IMR-90 (cell line): ENCODE data around the gene HMGCL. TPM values are rescaled to one million over a fixed set of nuclear protein-coding genes. Genes with fewer than 3 reads are reported as not detected.

Experiments used
- ATAC-seq: fragments of 200-7000 bp; cut with Tn5 transposase; 2 replicates; pipeline ENCODE4 v1.9.1; 2020; ENCODE audit warnings: low read depth, mild to moderate bottlenecking, moderate library complexity
- BruUV-seq: library from RNA; stranded (reverse); fragments of 400-500 nt; replicated peaks from 2 replicates; lab custom pipeline; 2021; lab: Mats Ljungman, UMichigan
- CTCF ChIA-PET: fragments of 300-600 bp; formaldehyde crosslinking; extraction: SDS; loops from one replicate; lab custom pipeline; 2021; ENCODE audit warnings: antibody characterized with exemption; lab: Yijun Ruan, JAX
- POLR2A ChIA-PET: fragments of 300-600 bp; sonication (Branson Sonifier 250); formaldehyde crosslinking; loops from one replicate; lab custom pipeline; 2022; ENCODE audit warnings: antibody characterized with exemption; ENCODE audit not compliant: unreplicated experiment; lab: Charles Lee
- DNase-seq: peaks from one replicate; pipeline ENCODE4 v3.0.0; 2013
- H2AFZ ChIP-seq: replicated peaks from 2 replicates; pipeline ENCODE3; 2013; ENCODE audit warnings: low read length, mild to moderate bottlenecking; ENCODE audit not compliant: poor library complexity
- H2AK5ac ChIP-seq: 2 replicates; pipeline ENCODE4 v1.6.1; 2013; ENCODE audit warnings: low read depth, low read length, inconsistent platforms
- H2AK9ac ChIP-seq: replicated peaks from 2 replicates; pipeline ENCODE3; 2013; ENCODE audit warnings: mild to moderate bottlenecking, low read depth, low read length, moderate library complexity; ENCODE audit not compliant: poor library complexity
- H2BK120ac ChIP-seq: 2 replicates; pipeline ENCODE4 v1.6.1; 2013; ENCODE audit warnings: low read depth, low read length, inconsistent platforms
- H2BK15ac ChIP-seq: 3 replicates; pipeline ENCODE4 v1.6.1; 2013; ENCODE audit warnings: low read depth, low read length, inconsistent platforms
- H2BK20ac ChIP-seq: 2 replicates; pipeline ENCODE4 v1.6.1; 2013; ENCODE audit warnings: low read depth, mild to moderate bottlenecking, inconsistent platforms, low read length, moderate library complexity
- H2BK5ac ChIP-seq: 2 replicates; pipeline ENCODE4 v1.6.1; 2013; ENCODE audit warnings: mild to moderate bottlenecking, low read depth, low read length, inconsistent platforms; ENCODE audit not compliant: poor library complexity, severe bottlenecking
- H3K14ac ChIP-seq: replicated peaks from 2 replicates; pipeline ENCODE4 v1.6.1; 2013; ENCODE audit warnings: low read depth, low read length, inconsistent platforms
- H3K18ac ChIP-seq: 2 replicates; pipeline ENCODE4 v1.6.1; 2013; ENCODE audit warnings: low read depth, low read length, control low read depth
- H3K23ac ChIP-seq: 2 replicates; pipeline ENCODE4 v1.6.1; 2013; ENCODE audit warnings: low read depth, low read length, inconsistent platforms
- H3K27ac ChIP-seq: 2 replicates; pipeline ENCODE4 v1.5.1; 2013; ENCODE audit warnings: mild to moderate bottlenecking, control low read depth, low read length; ENCODE audit not compliant: insufficient read depth
- H3K27me3 ChIP-seq: 2 replicates; pipeline ENCODE4 v1.6.1; 2013; ENCODE audit warnings: low read length; ENCODE audit not compliant: control insufficient read depth, insufficient read depth
- H3K36me3 ChIP-seq: 2 replicates; pipeline ENCODE4 v1.6.1; 2013; ENCODE audit warnings: low read length, mixed read lengths; ENCODE audit not compliant: control insufficient read depth, insufficient read depth
- H3K4ac ChIP-seq: 2 replicates; pipeline ENCODE4 v1.6.1; 2013; ENCODE audit warnings: low read depth, low read length, inconsistent platforms
- H3K4me1 ChIP-seq: 2 replicates; pipeline ENCODE4 v1.6.1; 2013; ENCODE audit warnings: low read length, mixed read lengths; ENCODE audit not compliant: control insufficient read depth, insufficient read depth
- H3K4me2 ChIP-seq: 2 replicates; pipeline ENCODE4 v1.6.1; 2013; ENCODE audit warnings: low read depth, mild to moderate bottlenecking, control low read depth, low read length, moderate library complexity
- H3K4me3 ChIP-seq: 2 replicates; pipeline ENCODE4 v1.5.1; 2013; ENCODE audit warnings: low read depth, mild to moderate bottlenecking, control low read depth, low read length, moderate library complexity; ENCODE audit not compliant: insufficient read depth
- H3K56ac ChIP-seq: 2 replicates; pipeline ENCODE4 v1.6.1; 2013; ENCODE audit warnings: low read length, inconsistent platforms; ENCODE audit not compliant: insufficient read depth; ENCODE audit errors: extremely low read depth
- H3K79me1 ChIP-seq, 2 experiments: 2 replicates each; pipeline ENCODE4 v1.6.1; 2013; ENCODE audit warnings: low read length in 2 of 2, inconsistent platforms in 1 of 2, low read depth in 1 of 2
- H3K9ac ChIP-seq: 2 replicates; pipeline ENCODE4 v1.6.1; 2013; ENCODE audit warnings: low read depth, low read length, control low read depth
- H3K9me1 ChIP-seq: 2 replicates; pipeline ENCODE4 v1.6.1; 2013; ENCODE audit warnings: low read length, inconsistent platforms; ENCODE audit not compliant: insufficient read depth
- H3K9me3 ChIP-seq: 2 replicates; pipeline ENCODE4 v1.6.1; 2013; ENCODE audit warnings: low read length; ENCODE audit not compliant: control insufficient read depth, insufficient read depth
- H4K20me1 ChIP-seq: 2 replicates; pipeline ENCODE4 v1.6.1; 2013; ENCODE audit warnings: low read length, inconsistent platforms; ENCODE audit not compliant: insufficient read depth
- H4K5ac ChIP-seq: 2 replicates; pipeline ENCODE4 v1.6.1; 2013; ENCODE audit warnings: mild to moderate bottlenecking, low read depth, low read length, control low read depth
- H4K8ac ChIP-seq, 2 experiments: 2 replicates each; pipeline ENCODE4 v1.6.1; 2013; ENCODE audit warnings: low read depth in 2 of 2, low read length in 2 of 2, control low read depth in 1 of 2, inconsistent platforms in 1 of 2
- H4K91ac ChIP-seq: 2 replicates; pipeline ENCODE4 v1.6.1; 2013; ENCODE audit warnings: low read depth, low read length, inconsistent platforms; ENCODE audit not compliant: insufficient read depth
- BHLHE40 ChIP-seq: fragments of 150-350 bp; IDR thresholded peaks from 2 replicates; pipeline ENCODE4 v1.6.1; 2016; ENCODE audit warnings: mild to moderate bottlenecking, low read depth, low read length
- CEBPB ChIP-seq: IDR thresholded peaks from 2 replicates; pipeline ENCODE4 v1.6.1; 2012; ENCODE audit warnings: low read depth, low read length, improper control_type of control experiment
- CHD1 ChIP-seq: IDR thresholded peaks from 2 replicates; pipeline ENCODE4 v1.6.1; 2012; ENCODE audit warnings: low read depth, low read length, improper control_type of control experiment
- CTCF ChIP-seq: conservative IDR thresholded peaks from 2 replicates; pipeline ENCODE4 v1.5.1; 2012; ENCODE audit warnings: mild to moderate bottlenecking, low read depth, low read length, improper control_type of control experiment
- ELK1 ChIP-seq: fragments of 150-350 bp; IDR thresholded peaks from 2 replicates; pipeline ENCODE4 v1.6.1; 2016; ENCODE audit warnings: low read depth, mild to moderate bottlenecking, low read length, moderate library complexity, borderline replicate concordance
- FOS ChIP-seq: fragments of 150-350 bp; IDR thresholded peaks from 2 replicates; pipeline ENCODE4 v1.6.1; 2016; ENCODE audit warnings: low read depth, low read length
- MAFK ChIP-seq: IDR thresholded peaks from 2 replicates; pipeline ENCODE4 v1.6.1; 2012; ENCODE audit warnings: low read depth, low read length, improper control_type of control experiment
- MAZ ChIP-seq: IDR thresholded peaks from 2 replicates; pipeline ENCODE4 v1.6.1; 2012; ENCODE audit warnings: low read depth, mild to moderate bottlenecking, low read length, improper control_type of control experiment, moderate library complexity, borderline replicate concordance
- MXI1 ChIP-seq: IDR thresholded peaks from 2 replicates; pipeline ENCODE4 v1.6.1; 2012; ENCODE audit warnings: low read depth, mild to moderate bottlenecking, low read length, moderate library complexity, borderline replicate concordance
- NFE2L2 ChIP-seq: fragments of 150-350 bp; IDR thresholded peaks from 2 replicates; pipeline ENCODE4 v1.6.1; 2016; ENCODE audit warnings: low read depth, mild to moderate bottlenecking, low read length
- POLR2A ChIP-seq: IDR thresholded peaks from 2 replicates; pipeline ENCODE4 v1.6.1; 2012; ENCODE audit warnings: mild to moderate bottlenecking, low read depth, low read length
- RAD21 ChIP-seq: IDR thresholded peaks from 2 replicates; pipeline ENCODE4 v1.6.1; 2012; ENCODE audit warnings: low read length, improper control_type of control experiment
- RCOR1 ChIP-seq: IDR thresholded peaks from 2 replicates; pipeline ENCODE4 v1.6.1; 2012; ENCODE audit warnings: mild to moderate bottlenecking, low read length, improper control_type of control experiment; ENCODE audit not compliant: insufficient replicate concordance
- RFX5 ChIP-seq: IDR thresholded peaks from 2 replicates; pipeline ENCODE4 v1.8.0; 2012; ENCODE audit warnings: low read depth, mild to moderate bottlenecking, low read length, moderate library complexity
- SMC3 ChIP-seq: fragments of 150-350 bp; IDR thresholded peaks from 2 replicates; pipeline ENCODE4 v1.6.1; 2016; ENCODE audit warnings: low read depth, mild to moderate bottlenecking, antibody characterized with exemption, low read length, moderate library complexity
- USF2 ChIP-seq: fragments of 150-350 bp; IDR thresholded peaks from 2 replicates; pipeline ENCODE4 v1.6.1; 2017; ENCODE audit warnings: mild to moderate bottlenecking, antibody characterized with exemption, low read length, low read depth
- WGBS, 2 experiments: methylation state at CpG; one replicate each; pipeline versions ENCODE4 v1.1.5 to v1.1.7; 2013; ENCODE audit warnings: missing lambda C conversion rate in 2 of 2; ENCODE audit not compliant: insufficient read length in 1 of 2; ENCODE audit errors: extremely low coverage in 2 of 2; 5-methylcytosine and 5-hydroxymethylcytosine counted together
- dilution Hi-C: fragments of 300-500 bp; cut with HindIII; formaldehyde crosslinking; loops from one replicate; pipeline ENCODE4 v1.14.3; 2018; ENCODE audit warnings: low sequenced_read_pairs; ENCODE audit not compliant: unreplicated experiment
- in situ Hi-C: fragments of 300-500 bp; cut with MboI; formaldehyde crosslinking; loops from 3 replicates; pipeline ENCODE4 v1.14.3; 2019; ENCODE audit warnings: low sequenced_read_pairs, inconsistent platforms, mixed read lengths
- intact Hi-C: fragments of 100-400 bp; cut with micrococcal nuclease; formaldehyde crosslinking; loops from 2 replicates; pipeline ENCODE4 v1.10.0; 2022
- polyA plus RNA-seq, 3 experiments: library from polyadenylated mRNA; depleted of rRNA; stranded (reverse); fragments of >200 nt; gene quantifications; 2 replicates each; pipeline ENCODE4 v1.2.3, GENCODE V29; 2012; ENCODE audit warnings: low replicate concordance in 1 of 3
- total RNA-seq: library from RNA; depleted of rRNA; stranded (reverse); fragments of >200 nt; gene quantifications from 2 replicates; pipeline ENCODE4 v1.2.3, GENCODE V29; 2012

The HMGCL gene
- total and polyA plus RNA-seq, 2 of the 4 experiments (the other 2 are of a cell fraction), result 30.6 to 33.5 TPM

GRCh38 chr1:23872421-23872820, 47.2 kb upstream of the HMGCL start:
- WGBS, 2 experiments, result no CpG with 5 or more reads among the region's 3 CpGs
- ATAC-seq (no peak), DNase-seq (no peak)
- Histone ChIP-seq H3K4me1 (no peaks in the 10 kb centered on the region), H3K14ac (no peak overlapping the region), H3K18ac (no peak overlapping the region), H3K4me2 (no peak overlapping the region), H3K56ac (no peak overlapping the region), H2AFZ (no peak overlapping the region), H3K23ac (no peak overlapping the region), H3K4ac (no peak overlapping the region), H2BK5ac (no peak overlapping the region), H3K9me3 (peaks cover 2% of the 10 kb centered on the region), H2BK20ac (no peak overlapping the region), H3K27ac (no peak overlapping the region), H2BK15ac (no peak overlapping the region), H2AK5ac (no peak overlapping the region), H4K5ac (no peak overlapping the region), H4K20me1 (no peaks in the 10 kb centered on the region), H3K27me3 (peaks cover 31% of the 10 kb centered on the region), H3K4me3 (no peak overlapping the region), H2BK120ac (no peak overlapping the region), H3K9ac (no peak overlapping the region), H3K79me1 (no peaks in the 10 kb centered on the region), H2AK9ac (no peak overlapping the region), H4K8ac (no peak overlapping the region), H4K91ac (no peak overlapping the region), H3K36me3 (no peaks in the 10 kb centered on the region), H3K9me1 (no peaks in the 10 kb centered on the region)
- BruUV-seq, result no TSS peak
- ChIA-PET CTCF (no interaction called here), POLR2A (no interaction called here)
- in situ Hi-C loops, result no loop called here
- intact Hi-C loops, result no loop called here
- dilution Hi-C loops, result no loop called here
- TF ChIP-seq RAD21 (no peak), RCOR1 (no peak), CHD1 (no peak), RFX5 (no peak), USF2 (no peak), NFE2L2 (no peak), ELK1 (no peak), CEBPB (no peak), MAZ (no peak), SMC3 (no peak), MAFK (no peak), FOS (no peak), BHLHE40 (no peak), MXI1 (no peak), POLR2A (no peak), CTCF (no peak)
